ENCODE results near the gene JADE2. TPM values are rescaled to one million over a fixed set of nuclear protein-coding genes. Genes with fewer than 3 reads are reported as not detected.

JADE2 gene
- total RNA-seq, 1 experiment from 2014 or later: 18.4 TPM

DNA sequence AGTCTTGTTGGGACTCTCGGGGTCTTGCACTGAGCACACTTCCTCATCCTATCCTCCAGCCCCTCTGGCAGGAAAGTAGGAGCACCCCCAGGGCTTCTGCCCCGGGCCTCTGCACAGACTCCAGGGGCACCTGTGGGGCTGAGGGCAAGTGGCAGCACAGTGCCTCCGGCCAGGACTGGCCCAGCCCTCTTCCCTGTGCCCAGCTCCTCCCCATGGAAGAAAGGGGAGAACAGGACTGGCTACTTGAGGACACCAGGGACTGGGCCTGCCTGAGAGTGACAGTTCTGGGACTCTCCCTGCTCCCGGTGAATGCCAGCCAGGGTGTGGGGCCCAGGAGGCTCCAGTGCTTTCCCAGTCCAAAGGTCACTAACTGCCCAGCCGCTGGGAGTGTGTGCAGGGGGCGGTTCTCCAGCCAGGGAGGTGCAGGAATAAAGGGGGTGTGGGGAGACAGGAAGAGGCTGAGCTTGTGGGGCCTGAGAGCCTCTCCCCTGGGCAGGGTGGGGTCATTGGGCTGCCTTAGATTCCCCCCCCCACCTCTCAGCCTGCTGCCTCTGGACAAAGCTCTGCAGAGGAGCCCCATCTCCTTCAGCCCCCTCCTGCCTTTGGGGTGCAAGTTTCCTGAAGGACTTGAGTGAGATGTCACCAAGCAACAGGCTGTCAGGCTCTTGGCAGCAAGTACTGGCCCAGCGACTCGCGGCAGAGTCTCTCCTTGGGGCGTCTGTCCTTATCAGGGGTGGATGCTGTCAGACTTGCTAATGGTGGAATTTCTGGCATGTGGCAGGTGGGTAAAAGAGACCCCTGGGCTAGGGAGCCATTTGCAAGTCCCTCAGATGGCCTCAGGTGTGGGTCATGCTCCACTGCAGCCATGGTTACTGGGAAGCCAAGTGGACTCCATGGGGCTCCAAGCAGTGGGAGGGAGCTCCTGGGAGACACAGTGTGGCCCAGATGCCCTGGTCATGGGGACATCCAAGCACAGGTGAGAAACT is 19.1 kb upstream of the JADE2 start:
- CTCF ChIA-PET: no interaction called here
- Histone ChIP-seq H3K4me1 (ENCODE audit: insufficient read depth, low read length, poor library complexity, severe bottlenecking) (peaks cover 14% of the 10 kb centered on the region), H3K27me3 (replicated peaks; ENCODE audit: insufficient read depth, low read depth, low read length, poor library complexity) (no peaks in the 10 kb centered on the region), H3K36me3 (ENCODE audit: insufficient read depth, low read length, poor library complexity, severe bottlenecking) (no peaks in the 10 kb centered on the region), H3K4me3 (ENCODE audit: low read depth, low read length, poor library complexity, severe bottlenecking) (no peak overlapping the region), H3K27ac (ENCODE audit: low read depth, low read length, poor library complexity, severe bottlenecking) (no peak overlapping the region), H3K9me3 (ENCODE audit: low read depth, low read length, poor library complexity, severe bottlenecking) (no peaks in the 10 kb centered on the region)
- intact Hi-C loops (cut with micrococcal nuclease; ENCODE audit: unreplicated experiment): no loop called here
- POLR2A ChIA-PET (ENCODE audit: low non-redundant PET): interaction anchor here (0.6 kb wide), 1 partner anchor 8 kb away, joined by 4 read pairs; no protein-coding TSS in a partner anchor
- TF ChIP-seq, protein P1, sequence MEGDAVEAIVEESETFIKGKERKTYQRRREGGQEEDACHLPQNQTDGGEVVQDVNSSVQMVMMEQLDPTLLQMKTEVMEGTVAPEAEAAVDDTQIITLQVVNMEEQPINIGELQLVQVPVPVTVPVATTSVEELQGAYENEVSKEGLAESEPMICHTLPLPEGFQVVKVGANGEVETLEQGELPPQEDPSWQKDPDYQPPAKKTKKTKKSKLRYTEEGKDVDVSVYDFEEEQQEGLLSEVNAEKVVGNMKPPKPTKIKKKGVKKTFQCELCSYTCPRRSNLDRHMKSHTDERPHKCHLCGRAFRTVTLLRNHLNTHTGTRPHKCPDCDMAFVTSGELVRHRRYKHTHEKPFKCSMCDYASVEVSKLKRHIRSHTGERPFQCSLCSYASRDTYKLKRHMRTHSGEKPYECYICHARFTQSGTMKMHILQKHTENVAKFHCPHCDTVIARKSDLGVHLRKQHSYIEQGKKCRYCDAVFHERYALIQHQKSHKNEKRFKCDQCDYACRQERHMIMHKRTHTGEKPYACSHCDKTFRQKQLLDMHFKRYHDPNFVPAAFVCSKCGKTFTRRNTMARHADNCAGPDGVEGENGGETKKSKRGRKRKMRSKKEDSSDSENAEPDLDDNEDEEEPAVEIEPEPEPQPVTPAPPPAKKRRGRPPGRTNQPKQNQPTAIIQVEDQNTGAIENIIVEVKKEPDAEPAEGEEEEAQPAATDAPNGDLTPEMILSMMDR (conservative IDR thresholded peaks at IDR 0.05; ENCODE audit: low read depth, low read length): no peak
- no peak for TF ChIP-seq EZH2 (IDR thresholded peaks at IDR 0.05; ENCODE audit: borderline replicate concordance, low read depth, low read length, poor library complexity, severe bottlenecking)
- no peak for DNase-seq (ENCODE audit: low spot score)
- BruUV-seq (replicated peaks): no TSS peak

DNA sequence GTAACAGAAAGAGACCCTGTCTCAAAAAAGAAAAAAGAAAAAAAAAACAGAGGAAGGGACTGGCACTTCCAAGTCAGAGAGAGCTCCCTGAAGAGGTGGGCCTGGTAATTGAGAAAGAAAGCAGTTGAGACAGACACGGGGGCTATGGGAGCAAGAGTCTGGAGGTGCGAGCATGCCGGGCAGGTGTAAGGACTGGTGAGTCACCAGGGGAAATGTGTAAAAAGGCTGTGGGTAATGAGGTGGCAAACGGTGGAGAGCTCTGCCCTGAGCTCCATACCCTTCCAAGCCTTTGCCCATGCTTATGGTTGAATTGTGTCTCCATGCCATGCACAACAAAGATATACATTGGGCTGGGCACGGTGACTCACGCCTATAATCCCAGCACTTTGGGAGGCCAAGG is 18.0 kb upstream of the JADE2 start:
- no peak overlapping the region for H3K27ac ChIP-seq (ENCODE audit: low read depth, low read length, poor library complexity, severe bottlenecking)
- H3K4me1 ChIP-seq (ENCODE audit: insufficient read depth, low read length, poor library complexity, severe bottlenecking): peaks cover 14% of the 10 kb centered on the region
- no peaks in the 10 kb centered on the region for H3K9me3 ChIP-seq (ENCODE audit: low read depth, low read length, poor library complexity, severe bottlenecking)
- no peak for DNase-seq (ENCODE audit: low spot score)
- H3K27me3 ChIP-seq (replicated peaks; ENCODE audit: insufficient read depth, low read depth, low read length, poor library complexity): no peaks in the 10 kb centered on the region
- ChIA-PET CTCF (no interaction called here), POLR2A (ENCODE audit: low non-redundant PET) (no interaction called here)
- BruUV-seq (replicated peaks): no TSS peak
- no peaks in the 10 kb centered on the region for H3K36me3 ChIP-seq (ENCODE audit: insufficient read depth, low read length, poor library complexity, severe bottlenecking)
- no peak for TF ChIP-seq EZH2 (IDR thresholded peaks at IDR 0.05; ENCODE audit: borderline replicate concordance, low read depth, low read length, poor library complexity, severe bottlenecking)
- TF ChIP-seq, protein P1 (conservative IDR thresholded peaks at IDR 0.05; ENCODE audit: low read depth, low read length): no peak
- intact Hi-C loops (cut with micrococcal nuclease; ENCODE audit: unreplicated experiment): no loop called here
- no peak overlapping the region for H3K4me3 ChIP-seq (ENCODE audit: low read depth, low read length, poor library complexity, severe bottlenecking)

DNA sequence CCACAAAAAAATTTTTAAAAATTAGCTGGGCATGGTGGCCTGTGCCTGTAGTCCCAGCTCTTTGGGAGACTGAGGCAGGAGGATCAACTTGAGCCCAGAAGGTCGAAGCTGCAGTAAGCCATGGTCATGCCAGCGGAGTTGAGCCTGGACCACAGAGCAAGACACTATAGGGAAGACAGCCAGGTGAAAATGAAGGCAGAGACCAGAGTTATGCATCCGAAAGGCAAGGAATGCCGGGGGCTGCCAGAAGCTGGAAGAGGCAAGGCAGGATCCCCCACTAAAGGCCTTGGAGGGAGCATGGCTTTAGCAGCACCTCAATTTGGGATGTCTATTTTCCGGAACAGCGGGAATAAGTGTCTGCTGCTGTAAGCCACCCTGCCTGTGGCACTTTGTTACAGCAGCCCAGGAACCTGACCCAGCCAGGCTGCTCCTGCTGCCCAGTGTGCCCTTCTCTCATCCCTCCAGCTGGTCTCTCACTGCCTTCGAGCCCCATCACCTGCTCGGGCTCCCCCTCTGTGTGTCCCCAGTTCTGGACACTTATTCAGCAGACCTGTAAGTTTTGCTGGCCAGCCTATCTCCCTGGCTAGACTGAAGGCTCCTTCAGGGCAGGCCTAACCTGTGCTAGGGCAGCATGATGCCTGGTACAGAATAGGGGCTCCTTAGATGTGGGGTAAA is 16.8 kb upstream of the JADE2 start:
- Histone ChIP-seq H3K4me1 (ENCODE audit: insufficient read depth, low read length, poor library complexity, severe bottlenecking) (peaks cover 7% of the 10 kb centered on the region), H3K27me3 (replicated peaks; ENCODE audit: insufficient read depth, low read depth, low read length, poor library complexity) (no peaks in the 10 kb centered on the region), H3K9me3 (ENCODE audit: low read depth, low read length, poor library complexity, severe bottlenecking) (no peaks in the 10 kb centered on the region), H3K4me3 (ENCODE audit: low read depth, low read length, poor library complexity, severe bottlenecking) (no peak overlapping the region), H3K36me3 (ENCODE audit: insufficient read depth, low read length, poor library complexity, severe bottlenecking) (no peaks in the 10 kb centered on the region), H3K27ac (ENCODE audit: low read depth, low read length, poor library complexity, severe bottlenecking) (no peak overlapping the region)
- no peak for DNase-seq (ENCODE audit: low spot score)
- TF ChIP-seq, protein P1 (conservative IDR thresholded peaks at IDR 0.05; ENCODE audit: low read depth, low read length): no peak
- no peak for TF ChIP-seq EZH2 (IDR thresholded peaks at IDR 0.05; ENCODE audit: borderline replicate concordance, low read depth, low read length, poor library complexity, severe bottlenecking)
- CTCF ChIA-PET: no interaction called here
- no TSS peak for BruUV-seq (replicated peaks)
- POLR2A ChIA-PET (ENCODE audit: low non-redundant PET): no interaction called here
- intact Hi-C loops (cut with micrococcal nuclease; ENCODE audit: unreplicated experiment): no loop called here

All from A673 (cell line).